GM18520 (cell line): ENCODE results near the gene PNPLA1.

Experiments
- ATAC-seq: cut with Tn5 transposase; IDR thresholded peaks from one replicate; pipeline ENCODE4 v1.9.1; 2021; ENCODE audit not compliant: unreplicated experiment

Gene PNPLA1

DNA sequence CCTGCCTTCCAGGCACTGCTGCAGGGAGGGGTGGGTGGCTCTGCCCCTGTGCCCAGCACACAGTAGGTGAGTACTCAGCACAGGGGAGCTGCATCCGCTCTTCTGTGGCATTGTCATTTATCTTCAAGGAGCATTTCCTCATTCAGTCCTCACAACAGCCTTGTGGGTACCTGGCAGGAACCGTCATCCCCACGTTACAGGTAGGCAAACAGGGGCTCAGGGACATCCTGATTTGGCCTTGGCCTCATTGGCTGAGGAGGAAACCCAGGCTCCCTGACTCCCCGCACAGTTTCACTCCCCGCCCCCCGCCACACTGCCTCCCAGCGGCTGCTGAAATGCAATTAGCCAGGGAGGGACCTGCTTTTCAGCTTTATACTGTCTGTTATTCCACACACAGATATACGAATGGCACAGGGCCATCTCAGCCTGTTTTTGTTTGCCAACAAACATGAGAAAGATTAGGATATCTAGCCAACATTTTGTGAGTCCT is 24.2 kb upstream of the PNPLA1 start:
- no peak for ATAC-seq

DNA sequence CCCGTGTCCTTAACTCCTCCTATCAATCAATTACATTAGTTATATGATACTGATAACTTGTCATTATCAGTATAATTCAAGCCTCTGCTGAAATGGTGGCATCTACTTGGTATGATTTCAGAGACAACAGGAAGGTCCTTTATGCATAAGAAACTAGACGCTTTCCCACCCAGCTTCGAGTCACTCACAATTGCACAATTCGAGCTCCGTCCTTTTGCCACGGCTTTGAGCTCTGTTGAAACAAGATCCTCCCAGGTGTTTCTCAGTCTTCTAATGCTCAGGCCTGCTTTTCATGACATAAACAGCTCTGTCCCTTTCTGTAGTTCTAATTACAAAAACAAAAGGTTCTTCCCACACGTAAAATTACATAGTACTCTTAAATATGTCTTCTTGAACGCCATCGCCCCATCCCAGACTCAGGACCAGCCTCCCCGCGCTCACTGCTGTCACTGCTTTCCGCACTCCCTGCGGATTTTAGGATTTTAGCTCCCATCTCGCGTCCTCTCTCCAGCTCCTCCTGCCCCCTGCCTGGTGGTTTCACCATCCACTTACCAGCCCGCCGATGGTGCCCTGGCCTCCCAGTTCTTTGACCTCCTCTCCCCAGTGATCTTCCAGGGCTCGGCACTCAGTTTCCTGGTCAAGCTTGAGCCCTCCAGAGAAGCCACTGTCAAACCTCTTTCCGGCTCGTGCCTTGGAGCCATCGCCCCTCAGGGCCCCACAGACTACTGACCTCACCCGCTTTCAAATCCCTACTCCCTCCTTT is 23.2 kb upstream of the PNPLA1 start:
- no peak for ATAC-seq

DNA sequence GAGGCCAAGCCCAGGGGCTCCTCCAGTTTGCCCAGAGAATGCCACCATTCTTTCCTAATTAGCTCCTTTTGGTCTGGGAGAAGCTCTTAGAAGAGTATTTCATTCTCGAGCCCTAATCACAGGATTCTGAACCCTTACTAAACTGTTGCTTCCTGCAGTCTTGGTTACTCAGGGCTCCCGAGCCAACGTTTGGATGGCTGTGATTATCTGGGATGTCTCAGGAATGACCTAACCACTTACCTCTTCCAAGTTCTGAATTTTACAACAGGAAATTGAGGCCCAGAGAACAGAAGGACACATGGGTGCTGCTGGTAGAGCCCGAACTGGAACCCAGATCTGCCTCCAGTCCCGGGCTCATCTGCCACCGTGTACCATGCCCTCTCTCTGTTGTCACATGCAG is 22.2 kb upstream of the PNPLA1 start:
- ATAC-seq, result no peak

DNA sequence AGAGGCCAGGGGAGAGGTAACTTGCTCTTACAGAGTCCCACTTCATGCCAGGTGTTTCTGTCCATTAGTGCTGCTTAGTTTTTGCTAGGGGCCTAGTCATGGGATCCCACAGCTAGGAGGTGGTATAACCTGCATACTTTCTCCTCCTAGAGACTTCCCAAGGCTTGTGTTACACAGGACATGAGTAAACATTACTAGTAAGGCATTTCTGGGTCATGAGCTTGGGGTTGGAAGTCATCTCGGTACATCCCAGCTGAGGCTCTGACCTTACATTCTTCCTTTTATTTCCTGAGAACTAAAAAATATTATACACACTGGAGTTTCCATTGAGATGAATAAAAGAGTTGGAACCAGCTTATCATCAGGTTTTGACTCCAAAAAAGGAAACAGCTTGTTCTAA is 20.9 kb upstream of the PNPLA1 start:
- no peak for ATAC-seq

DNA sequence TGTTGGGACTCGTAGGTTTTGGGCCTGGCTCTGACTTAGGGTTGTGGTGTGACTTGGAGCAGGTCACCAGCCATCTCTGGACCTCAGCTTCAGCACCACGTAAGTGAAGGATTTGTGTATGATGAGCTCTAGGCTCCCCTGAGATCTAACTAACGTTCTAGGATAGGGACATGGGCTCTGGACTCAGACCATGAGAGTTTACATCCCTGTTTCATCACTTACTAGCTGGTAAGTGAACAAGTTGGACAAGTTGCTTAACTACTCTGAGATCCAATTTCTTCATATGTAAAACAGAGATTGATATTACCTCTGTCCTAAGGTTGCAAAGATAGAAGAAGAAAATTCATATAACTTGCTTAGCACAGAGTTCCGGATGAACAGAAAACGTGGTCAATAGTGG is 20.3 kb upstream of the PNPLA1 start:
- ATAC-seq, result no peak

DNA sequence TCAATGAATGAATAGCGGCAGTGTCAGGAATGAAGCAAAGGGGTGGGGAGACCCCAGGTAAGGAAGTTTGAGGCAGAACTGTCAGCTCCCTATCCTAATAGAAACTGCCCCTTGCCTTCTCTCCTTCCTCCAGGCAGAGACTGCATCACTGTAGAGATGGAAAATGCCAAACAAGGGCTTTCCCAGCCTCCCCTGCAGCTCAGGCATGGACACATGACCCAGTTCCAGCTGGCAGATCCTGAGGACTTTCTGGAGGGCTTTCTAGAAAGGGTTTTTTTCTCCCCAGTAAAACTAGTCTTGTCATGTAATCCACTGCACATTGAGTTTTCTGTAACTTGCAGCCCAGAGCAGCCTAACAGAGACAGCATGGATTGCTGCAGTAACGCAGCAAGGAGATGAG is 17.9 kb upstream of the PNPLA1 start:
- no peak for ATAC-seq

DNA sequence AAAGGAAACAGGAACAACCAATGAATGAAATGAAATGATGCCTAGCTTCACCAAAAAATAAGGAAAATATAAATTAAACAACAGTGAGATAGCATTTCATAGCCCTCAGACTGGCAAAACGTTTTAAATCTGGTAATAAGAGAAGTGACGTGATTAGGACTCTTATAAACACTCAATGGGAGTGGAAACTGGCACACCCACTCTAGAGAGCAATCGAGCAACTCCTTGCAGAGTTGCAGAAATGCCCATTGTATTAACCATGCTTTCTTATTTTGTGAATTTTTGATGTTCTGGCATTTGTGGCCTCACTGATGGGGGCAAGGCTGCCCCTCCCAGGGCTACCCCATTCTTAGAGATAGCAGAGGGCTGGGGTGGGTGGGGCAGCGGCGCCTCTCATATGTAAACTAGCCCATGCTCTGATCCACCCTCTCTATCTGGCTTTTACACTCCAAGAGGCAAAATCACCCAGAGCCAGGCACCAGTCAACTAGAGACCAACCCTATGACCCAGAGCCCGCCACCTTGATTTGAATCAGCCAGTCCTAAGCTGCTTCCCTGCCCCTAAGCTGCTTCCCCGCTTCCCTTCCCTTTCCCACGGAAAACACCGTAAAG is 6.4 kb upstream of the PNPLA1 start:
- ATAC-seq, result no peak

DNA sequence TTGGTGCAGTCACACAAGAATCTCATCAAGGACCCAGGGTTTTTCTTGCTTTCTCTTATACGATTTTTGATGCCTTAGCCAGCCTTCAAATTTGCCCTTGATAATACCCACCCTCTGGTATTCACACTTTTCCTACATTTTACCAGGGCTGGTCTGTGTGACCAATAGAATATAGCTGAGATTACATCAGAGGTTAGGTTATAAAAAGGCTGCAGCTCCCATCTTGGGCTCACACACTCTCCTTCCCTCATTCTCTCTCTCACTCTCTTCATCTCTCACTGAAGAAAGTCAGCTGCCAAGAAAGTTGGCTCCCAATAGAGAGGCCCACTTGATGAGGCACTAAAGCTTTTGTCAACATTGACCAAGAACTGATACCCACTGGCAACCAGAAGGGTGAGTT is 4.1 kb upstream of the PNPLA1 start:
- ATAC-seq, result no peak

DNA sequence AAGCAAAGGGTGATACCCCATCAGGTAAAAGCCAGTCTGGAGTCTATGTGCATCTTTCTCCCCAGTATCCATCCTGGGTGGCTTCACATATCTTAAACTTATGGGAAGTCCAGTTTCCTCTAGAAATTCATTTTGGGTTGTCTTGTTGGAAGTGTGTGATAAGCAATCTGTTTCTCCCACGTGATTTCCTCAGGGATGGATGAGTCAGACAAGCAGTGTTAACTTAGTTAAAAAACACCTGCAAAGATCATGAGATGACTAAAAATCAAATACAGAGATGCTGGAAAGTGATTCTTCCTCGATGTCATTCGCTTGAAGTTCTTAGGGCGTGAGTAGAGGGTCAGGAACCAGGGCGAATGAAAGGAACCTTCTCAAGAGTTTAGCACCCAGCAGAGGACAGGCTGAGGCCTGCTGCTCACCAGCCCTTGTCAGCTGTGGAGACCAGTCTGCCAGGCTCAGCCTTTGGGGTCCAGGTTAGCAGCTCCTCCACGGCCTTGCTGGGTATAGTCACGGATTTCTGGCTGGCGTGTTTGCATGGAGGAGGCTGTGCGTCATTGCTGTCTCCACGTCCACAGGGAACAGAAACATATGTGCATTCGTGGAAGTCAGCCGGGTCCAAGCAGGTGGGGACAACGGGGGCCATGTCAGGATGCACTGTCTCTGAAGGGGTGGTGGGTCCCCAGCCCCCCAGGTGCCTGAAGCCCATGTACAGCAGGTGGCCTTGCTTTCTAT is 2.8 kb upstream of the PNPLA1 start:
- no peak for ATAC-seq

DNA sequence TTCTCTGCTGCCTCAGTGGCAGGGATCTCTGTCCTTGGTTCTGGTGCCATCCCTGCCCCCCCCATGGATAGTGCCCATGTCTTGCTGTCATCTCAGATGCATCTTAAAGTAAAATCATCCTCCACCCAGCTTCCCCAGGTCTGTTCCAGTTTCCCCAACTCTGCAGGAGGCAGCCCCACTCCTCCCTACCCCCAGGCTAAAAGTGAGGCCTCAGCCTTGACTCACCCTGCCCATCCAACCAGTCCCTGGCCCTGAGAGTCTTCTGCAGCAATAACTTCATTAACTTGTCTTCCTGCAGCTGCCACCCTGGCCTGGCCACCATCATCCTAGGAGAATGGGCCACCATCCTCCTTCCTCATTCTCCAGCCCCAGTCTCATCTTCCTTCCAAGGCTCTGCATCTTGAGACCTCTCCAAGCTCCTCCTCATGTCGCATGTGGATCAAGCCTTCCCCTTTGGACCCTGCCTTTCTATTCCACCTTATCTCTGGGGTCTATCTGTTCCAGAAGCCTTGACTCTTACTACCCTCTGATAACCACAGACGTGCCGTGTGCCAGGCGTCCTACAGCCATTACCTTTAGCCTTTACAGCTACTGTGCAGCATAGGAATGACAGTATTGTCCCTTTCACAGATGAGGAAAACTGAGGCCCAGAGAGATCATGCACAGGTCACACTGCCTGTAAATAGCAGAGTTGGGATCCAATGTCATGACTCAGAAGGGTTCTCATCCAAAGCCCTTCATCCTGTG is 2.0 kb upstream of the PNPLA1 start:
- ATAC-seq, result no peak

DNA sequence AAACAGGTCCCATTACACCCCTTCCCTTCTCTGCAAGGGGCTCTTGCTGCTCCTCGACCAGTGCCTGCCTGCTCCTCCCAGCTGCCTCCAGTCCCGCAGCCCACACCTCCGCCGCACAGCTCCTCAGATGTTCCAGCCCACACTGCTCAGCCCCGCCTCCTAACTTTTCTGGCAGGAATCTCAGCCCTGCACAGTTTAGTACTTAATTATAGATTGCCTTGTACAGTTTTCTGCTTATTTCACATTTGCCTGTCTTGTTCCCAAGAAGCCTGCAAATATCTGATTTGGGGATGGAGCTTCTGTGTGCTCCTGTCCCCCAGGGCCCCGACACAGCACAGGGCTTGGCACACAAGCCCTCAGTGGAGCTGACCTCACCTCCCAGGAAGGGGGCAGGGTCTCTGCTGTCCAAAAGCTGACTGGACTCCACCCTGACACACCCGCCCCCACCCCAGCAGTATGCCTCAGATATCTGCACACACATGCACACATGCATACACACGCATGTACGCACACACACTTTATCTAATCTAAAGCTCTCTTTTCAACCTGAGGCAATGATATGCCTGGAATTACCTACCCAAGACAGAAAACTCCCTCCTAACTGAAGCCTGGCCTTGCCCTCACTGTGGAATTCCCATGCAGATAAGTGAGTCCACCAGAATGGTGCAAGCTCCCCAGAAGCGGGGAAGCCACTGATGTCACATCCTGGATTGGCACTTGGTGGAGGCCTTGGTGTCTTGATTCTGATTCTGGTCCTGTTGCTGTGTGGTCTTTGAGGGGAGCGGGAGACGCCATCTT is 1.2 kb upstream of the PNPLA1 start:
- ATAC-seq, result no peak

DNA sequence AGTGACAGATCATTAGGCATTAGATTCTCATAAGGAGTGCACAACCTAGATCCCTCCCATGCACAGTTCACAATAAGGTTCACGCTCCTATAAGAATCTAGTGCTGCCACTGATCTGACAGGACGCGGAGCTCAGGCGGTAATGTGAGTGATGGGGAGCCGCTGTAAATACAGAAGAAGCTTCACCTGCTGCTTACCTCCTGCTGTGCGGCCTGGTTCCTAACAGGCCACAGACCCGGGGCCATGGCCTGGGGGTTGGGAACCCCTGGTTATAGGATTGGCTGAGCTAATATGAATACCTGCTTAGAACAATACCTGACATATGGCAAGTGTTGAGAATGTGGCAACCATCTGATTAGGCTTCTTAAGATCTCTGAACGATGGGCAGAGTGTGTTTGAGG is 2.4 kb downstream of the PNPLA1 start:
- no peak for ATAC-seq

DNA sequence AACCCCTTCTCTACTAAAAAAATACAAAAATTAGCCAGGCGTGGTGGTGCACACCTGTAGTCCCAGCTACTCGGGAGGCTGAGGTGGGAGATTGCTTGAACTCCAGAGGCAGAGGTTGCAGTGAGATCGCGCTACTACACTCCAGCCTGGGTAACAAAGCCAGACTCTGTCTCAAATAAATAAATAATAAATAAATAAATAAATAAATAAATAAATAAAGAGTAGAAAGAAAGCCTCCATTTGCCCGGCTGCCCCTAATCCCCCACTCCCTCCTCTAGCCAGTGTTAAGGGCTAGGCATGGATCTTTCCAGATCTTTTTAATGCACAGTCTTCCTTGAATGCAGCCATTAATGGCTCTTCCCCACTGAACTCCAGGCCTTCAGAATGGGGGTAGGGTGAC is 3.2 kb downstream of the PNPLA1 start:
- ATAC-seq, result no peak

DNA sequence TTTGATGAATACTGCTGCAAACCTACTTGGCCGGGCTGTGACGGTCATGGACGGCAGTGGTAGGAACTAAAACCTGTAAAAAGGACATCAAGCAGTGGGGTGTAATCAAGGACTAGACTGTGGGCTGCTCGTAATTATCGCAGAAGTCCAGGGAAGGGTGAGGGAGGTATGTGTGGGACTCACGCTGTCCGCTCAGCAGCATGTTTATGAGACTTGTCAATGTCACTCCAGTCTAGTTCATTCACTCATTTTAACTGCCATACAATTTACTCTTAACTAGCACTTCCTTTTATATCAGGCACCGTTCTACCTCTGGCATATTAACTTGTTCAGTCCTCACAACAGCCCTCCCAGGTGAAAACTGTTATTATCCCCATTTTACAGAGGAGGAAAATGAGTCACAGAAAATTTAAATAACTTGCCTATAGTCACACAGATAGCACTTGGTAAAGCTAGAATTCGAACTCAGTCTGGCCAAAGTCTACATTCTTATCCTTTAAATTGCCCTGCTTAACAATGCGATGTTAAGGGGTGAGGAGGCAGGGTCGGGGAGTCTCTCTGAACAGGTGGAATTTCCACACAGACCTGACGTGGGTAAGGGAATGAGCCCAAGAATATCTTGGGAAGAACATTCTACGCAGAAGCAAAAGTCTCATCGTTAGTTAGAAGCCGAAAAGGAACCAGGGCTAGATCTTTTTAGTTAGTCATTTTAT is 4.1 kb downstream of the PNPLA1 start:
- ATAC-seq, result no peak

DNA sequence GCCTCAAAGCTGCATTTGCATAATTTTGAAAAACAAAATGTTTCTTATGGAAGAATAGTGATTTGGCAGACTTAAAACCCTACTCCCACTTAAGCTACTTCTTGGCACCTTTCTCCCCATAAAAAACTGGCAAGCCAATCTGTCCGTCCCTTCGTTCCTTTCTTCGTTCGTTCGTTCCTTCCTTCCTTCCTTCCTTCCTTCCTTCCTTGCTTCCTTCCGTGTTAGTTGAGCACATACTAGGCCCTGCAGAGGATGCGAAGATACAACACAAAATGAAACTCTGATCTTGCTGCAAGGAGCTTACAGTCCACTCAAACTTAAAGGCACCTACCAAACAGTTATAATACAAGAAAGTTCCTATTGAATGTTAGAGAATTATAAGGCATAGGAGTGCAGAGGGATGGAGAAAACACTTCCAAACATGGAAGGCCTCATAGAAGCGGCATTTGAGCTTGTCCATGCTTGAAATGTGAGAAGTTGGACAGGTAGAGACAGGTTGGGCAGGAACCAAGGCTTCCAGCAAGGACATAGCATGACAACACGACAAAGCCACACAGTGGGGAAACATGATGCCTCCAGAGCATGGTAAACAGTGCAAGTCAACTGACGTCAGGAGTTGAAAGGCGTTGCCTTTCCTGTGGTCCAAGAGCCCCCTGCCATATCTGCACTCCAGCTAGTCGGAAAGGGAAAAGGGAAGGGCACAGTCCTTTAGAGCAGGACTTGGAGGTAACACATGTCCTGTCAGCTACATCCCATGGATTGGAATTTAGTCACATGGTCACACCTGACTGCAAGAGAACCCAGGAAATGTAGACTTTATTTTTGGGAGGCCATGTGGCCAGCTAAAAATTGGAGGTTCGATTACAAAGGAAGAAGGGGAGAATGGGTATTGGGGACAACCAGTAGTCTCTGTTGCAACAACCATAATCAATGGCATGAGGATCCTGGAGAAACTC is 7.0 kb downstream of the PNPLA1 start:
- ATAC-seq, result no peak

DNA sequence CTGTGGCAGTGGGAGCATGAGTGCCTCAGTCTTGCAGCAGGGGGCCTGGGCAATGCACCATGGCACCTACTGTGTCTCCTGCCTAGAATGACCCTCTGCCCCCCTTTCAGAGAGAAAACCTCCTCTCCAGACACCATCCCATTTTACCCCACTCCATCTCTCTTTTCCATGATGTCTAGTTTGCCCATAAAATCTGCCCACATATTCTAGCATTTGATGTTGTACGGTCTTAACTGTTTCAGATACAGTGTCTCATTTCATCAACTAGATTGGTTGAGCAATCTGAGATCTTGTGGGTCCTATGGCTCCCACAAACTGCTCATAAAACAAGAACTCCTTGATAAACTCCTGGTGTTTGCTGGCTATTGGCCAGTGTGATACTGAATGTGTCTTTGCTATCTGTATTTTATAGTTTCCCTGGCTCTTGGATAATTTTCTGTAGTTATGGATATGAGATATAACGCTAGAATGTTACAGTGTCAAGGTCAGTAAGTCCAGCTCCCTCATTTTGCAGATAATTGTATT is 8.1 kb downstream of the PNPLA1 start:
- no peak for ATAC-seq

DNA sequence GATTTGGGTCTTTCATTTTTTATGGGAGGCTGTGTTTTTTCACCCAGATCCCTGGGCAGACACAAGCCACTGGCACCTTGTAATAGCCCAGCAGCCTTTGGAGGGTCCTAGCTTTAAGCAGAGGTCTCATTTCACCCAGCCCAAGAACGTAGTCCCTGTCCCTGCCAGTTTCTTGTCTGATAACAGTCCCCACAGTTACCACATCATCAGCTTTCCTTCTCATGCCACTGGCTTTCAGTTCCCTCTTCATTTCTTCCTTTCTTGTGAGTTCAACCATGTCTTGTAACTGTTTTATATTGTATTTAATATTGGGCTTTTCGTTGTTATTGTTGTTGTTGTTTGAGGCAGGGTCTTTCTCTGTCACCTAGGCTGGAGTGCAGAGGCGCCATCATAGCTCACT is 10.6 kb downstream of the PNPLA1 start:
- no peak for ATAC-seq

DNA sequence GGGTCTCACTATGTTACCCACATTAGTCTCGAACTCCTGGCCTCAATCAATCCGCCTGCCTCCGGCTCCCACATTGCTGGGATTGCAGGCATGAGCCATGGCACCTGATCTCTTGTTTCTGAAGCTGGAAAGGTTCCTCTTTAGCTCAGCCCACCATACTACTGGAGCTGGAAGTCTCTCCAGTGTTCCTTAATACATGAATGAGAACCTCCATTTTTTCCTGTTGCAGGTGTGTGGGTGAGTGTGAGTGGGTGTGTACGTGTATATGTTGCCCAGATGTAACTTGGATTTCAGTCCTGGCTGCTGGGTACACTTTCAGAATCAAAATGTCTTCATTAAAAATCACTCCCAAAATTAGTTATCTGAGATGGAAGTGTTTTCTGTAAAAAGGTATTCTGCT is 11.1 kb downstream of the PNPLA1 start:
- no peak for ATAC-seq

DNA sequence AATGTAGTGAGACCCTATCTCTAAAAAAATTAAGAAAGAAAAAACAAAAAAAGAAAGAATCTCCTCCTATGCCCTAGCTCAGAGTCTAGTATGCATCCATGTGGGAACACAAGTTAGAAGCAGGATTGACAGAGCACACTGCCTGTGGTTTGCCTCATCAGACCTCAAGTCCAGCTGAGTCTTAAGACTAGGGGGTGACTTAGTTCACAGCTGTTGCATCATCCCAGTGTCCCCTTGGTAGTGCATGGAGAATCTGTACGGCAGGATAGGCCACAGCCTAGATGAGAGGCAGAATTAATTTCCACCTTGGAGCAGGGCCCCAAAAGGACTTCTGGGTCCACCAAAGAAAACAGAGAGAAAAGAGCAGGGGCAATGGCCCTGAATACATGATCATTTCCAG is 13.7 kb downstream of the PNPLA1 start:
- ATAC-seq, result no peak
